Neural progenitor cell (in vitro differentiated cells): ENCODE data around the gene ACRBP.

Source experiments
- CTCF ChIP-seq: fragments of 200-600 bp; sonication (generic); IDR thresholded peaks from 2 replicates; pipeline ENCODE4 v1.5.1; 2017; ENCODE audit warnings: antibody characterized with exemption, mild to moderate bottlenecking
- EZH2phosphoT487 ChIP-seq: fragments of 200-600 bp; sonication (generic); IDR thresholded peaks from 2 replicates; pipeline ENCODE4 v1.6.1; 2017; ENCODE audit warnings: antibody characterized with exemption

GRCh38 chr12:6614513-6615172 lies 32.6 kb downstream of the ACRBP start:
- no peak for TF ChIP-seq EZH2phosphoT487
- peak; percentile 21 for TF ChIP-seq CTCF
